HG03280 (cell line): ENCODE results near the gene RPL4.

ENCODE experiments used
- ATAC-seq: cut with Tn5 transposase; IDR thresholded peaks from one replicate; pipeline ENCODE4 v1.9.1; 2021; ENCODE audit warnings: mild to moderate bottlenecking, moderate library complexity; ENCODE audit not compliant: unreplicated experiment

Gene RPL4

DNA sequence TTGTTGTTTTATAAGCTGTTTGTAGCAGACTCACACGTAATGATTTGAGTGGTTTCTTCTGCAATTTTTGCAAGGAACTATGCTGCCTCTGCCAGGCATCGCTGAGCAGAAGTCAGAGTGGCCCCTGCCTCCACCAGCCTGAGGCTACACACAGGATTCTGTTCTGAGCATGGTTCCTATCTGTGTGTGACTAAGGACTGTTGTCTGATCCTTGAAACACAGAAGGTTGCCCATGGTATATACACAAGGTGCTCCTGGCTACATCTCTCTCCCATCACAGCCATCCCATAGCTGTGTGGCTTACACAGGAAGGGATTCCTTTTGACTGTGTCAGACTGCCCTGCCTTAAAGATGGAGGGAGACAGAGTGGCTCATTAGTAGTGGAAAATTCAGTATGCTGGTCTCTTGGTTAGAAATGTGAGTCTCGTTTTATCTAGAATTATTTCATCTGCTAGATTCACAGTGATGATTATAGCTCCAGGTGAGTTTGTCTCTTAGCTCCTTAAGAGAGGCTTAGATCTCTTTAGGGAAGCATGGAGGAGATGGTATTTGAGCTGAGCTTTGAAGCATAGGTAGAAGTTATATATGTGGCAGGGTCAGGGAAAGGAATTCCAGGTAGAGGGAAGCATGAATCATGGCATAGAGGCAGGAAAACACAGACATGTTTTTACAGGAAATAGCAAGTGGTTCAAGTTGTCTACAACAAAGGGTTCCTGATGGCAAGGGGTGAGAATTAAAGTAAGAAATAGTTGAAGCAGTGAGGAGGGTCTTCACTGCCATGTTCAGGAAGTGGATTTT is 44.6 kb downstream of the RPL4 start:
- no peak for ATAC-seq

DNA sequence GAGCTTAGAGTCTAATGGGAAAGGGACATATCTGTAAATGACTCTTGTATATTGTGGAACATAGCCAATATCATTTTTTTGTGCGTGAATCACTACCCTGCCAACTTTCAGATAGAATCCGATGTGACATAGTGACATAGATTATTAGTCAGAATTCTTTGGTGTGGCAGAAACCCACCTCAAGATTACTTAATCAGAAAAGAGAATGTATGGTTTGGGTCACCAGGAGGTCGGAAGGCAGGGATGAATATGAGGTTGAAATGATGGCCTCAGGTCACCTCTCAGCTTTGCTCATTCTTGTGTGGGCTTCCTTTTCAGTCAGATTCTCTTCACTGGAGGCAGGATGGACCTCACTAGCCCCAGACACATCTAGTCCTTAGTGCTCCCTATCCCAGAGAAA is 48.4 kb downstream of the RPL4 start:
- no peak for ATAC-seq

DNA sequence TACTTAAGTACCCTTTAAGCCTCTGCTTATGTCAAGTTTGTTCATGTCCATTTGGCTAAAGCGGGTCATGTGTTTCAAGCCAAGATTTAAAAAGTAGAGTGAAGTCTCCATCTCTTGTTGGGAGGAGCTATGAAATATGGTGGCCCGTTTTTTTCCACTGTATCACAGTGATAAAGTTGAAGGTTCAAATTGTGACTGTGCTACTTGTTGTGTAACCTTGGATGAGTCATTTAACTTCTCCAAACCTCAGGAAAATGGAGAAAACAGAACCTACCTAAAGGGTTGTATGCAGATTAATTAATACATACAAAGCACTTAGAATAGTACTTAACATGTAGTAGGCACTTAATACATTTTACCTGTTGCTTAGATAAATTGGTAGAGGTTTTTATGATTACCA is 50.5 kb downstream of the RPL4 start:
- ATAC-seq: no peak

DNA sequence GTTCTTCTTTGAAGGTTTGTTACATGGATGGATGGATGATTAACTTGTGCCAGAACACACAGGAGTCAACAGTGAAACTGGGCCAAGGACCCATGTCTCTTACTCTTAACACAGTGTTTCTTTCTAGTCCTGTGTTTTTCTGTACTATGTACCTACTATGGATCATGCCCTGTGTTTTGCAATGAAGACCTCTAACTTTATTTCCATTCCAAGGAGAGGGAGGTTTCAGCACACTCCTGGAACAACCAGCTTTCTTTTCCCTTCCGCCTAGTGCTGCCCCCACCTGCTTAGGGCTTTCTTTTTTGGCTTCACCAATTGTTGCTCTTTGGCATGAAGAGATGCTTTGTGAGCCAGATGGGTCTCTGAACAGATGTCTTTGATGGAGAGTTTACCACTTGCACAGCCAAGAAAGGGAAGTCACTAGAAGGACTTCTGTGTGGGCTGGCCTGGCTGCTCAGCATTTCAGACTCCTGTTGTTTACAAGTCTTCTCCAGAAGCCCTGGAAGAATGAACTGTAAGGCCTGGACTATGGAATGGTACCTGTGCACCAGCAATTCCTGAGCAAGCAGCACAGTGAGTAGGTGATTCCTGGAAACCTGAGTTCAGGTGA is 51.6 kb downstream of the RPL4 start:
- no peak for ATAC-seq

DNA sequence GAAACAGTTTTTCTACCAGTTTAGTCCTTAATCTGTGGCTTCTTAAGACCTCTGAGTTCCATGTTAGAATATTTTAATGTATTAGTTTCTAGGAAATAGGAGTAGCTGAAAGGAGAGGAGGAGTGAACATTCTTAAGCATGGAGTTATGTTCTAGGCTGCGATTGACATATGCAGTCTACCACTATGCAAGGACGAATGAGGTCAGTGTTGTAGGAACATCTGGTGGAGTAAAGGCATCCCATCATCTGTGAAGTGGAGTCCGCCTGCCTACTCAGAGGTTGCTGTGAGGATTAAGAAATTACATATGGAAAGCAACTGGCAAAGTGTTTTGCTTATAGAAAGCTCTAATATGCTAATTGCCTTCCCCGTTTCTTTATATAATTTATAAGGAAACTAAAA is 52.2 kb downstream of the RPL4 start:
- no peak for ATAC-seq
